ENCODE measurements around the gene AKAP6.

AKAP6 gene

GRCh38 chr14:32588448-32589320 is 259.6 kb downstream of the AKAP6 start:
- DNase-seq, result no peak

- DNase-seq, result no peak
Observed at GRCh38 chr14:32590157-32590556, 261.1 kb downstream of the AKAP6 start.

- no peak for DNase-seq
Observed at GRCh38 chr14:32593290-32593942, 264.3 kb downstream of the AKAP6 start.

- no peak for DNase-seq
Observed at GRCh38 chr14:32594766-32595165, 265.7 kb downstream of the AKAP6 start.

GRCh38 chr14:32595497-32595896 is 266.4 kb downstream of the AKAP6 start:
- no peak for DNase-seq

GRCh38 chr14:32596390-32596789 is 267.3 kb downstream of the AKAP6 start:
- DNase-seq, result no peak

- no peak for DNase-seq
Observed at GRCh38 chr14:32597771-32598170, 268.7 kb downstream of the AKAP6 start.

GRCh38 chr14:32601069-32601468 is 272.0 kb downstream of the AKAP6 start:
- DNase-seq, result no peak

GRCh38 chr14:32601906-32602305 is 272.8 kb downstream of the AKAP6 start:
- no peak for DNase-seq

GRCh38 chr14:32602699-32603098 is 273.6 kb downstream of the AKAP6 start:
- no peak for DNase-seq

GRCh38 chr14:32603992-32604565 is 275.0 kb downstream of the AKAP6 start:
- no peak for DNase-seq

GRCh38 chr14:32606301-32606700 is 277.2 kb downstream of the AKAP6 start:
- no peak for DNase-seq

GRCh38 chr14:32607399-32607798 is 278.3 kb downstream of the AKAP6 start:
- no peak for DNase-seq

- DNase-seq, result no peak
Observed at GRCh38 chr14:32608857-32609256, 279.8 kb downstream of the AKAP6 start.

- no peak for DNase-seq
Observed at GRCh38 chr14:32609388-32609787, 280.3 kb downstream of the AKAP6 start.

- no peak for DNase-seq
Observed at GRCh38 chr14:32611752-32612151, 282.7 kb downstream of the AKAP6 start.

GRCh38 chr14:32618991-32619390 is 289.9 kb downstream of the AKAP6 start:
- no peak for DNase-seq

GRCh38 chr14:32620303-32620702 is 291.2 kb downstream of the AKAP6 start:
- no peak for DNase-seq

- DNase-seq, result no peak
Observed at GRCh38 chr14:32620724-32621123, 291.6 kb downstream of the AKAP6 start.

- DNase-seq, result no peak
Observed at GRCh38 chr14:32621585-32621984, 292.5 kb downstream of the AKAP6 start.

GRCh38 chr14:32622742-32623141 is 293.6 kb downstream of the AKAP6 start:
- no peak for DNase-seq

- no peak for DNase-seq
Observed at GRCh38 chr14:32623300-32624093, 294.4 kb downstream of the AKAP6 start.

- no peak for DNase-seq
Observed at GRCh38 chr14:32625211-32625610, 296.1 kb downstream of the AKAP6 start.
